Measurements from ENCODE around the gene CCNL2. TPM values are rescaled to one million over a fixed set of nuclear protein-coding genes. Genes with fewer than 3 reads are reported as not detected.

The CCNL2 gene
- total and polyA plus RNA-seq, 2 of the 13 experiments (the other 11 are each of a cell fraction or from before 2014, with no cell fraction given): 105 to 340 TPM

DNA sequence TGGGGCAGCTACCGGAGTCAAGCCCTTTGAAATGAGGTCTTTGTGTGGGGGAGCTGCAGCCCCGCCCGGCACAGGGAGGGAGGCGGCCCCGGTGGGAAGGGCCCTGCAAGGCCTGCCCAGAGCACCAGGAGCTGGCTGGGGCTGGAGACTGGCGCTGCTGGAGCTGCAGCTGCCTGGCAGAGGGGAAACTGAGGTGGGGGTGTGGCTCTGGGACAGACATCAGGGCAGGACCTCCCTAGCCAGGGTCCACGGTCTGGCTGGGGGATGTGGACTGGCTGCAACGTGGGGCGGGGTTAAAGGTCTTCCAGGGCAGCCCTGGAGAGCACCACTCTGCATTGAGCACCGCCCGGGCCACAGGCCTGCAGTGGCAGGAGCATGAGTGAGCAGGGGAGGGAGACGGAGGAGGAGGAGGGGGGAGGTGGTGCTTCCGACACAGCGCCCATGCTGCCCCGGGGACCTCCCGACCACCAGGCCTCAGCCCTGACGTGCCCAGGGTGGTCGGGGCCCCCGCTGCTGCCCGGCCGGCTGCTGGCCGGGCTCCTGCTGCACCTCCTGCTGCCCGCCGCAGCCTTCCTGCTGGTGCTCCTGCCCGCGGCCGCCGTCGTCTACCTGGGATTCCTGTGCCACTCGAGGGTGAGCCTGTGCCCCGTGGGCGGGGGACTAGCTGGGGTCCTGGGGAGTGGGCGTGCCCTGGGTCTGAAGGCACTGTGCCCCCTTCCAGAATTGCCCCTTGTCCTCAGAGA is 26.8 kb upstream of the CCNL2 start (continued):
- no peak for TF ChIP-seq ZNF24 (IDR thresholded peaks at IDR 0.05)
- no peak for TF ChIP-seq NKX3-1 (CRISPR knock-in tag; IDR thresholded peaks at IDR 0.05)
- TF ChIP-seq STAG1 (CRISPR knock-in tag; IDR thresholded peaks at IDR 0.05): no peak
- TF ChIP-seq PHF20 (CRISPR knock-in tag; IDR thresholded peaks at IDR 0.05): peak; percentile 47; the same call in 1 of the 2 replicates
- TF ChIP-seq ZBTB26 (CRISPR knock-in tag; IDR thresholded peaks at IDR 0.05; ENCODE audit: borderline replicate concordance): no peak
- no peak for TF ChIP-seq ZNF484 (CRISPR knock-in tag; IDR thresholded peaks at IDR 0.05; ENCODE audit: borderline replicate concordance, low read depth)
- no peak for TF ChIP-seq ZNF644 (CRISPR knock-in tag; IDR thresholded peaks at IDR 0.05; ENCODE audit: low read depth)
- 0 out of 2 replicates have a peak, but pooled peaks have one; percentile 43 for TF ChIP-seq ZNF546 (CRISPR knock-in tag; conservative IDR thresholded peaks at IDR 0.05)
- TF ChIP-seq ZNF431 (CRISPR knock-in tag; IDR thresholded peaks at IDR 0.05; ENCODE audit: borderline replicate concordance, low read depth): no peak
- TF ChIP-seq ZFAT (CRISPR knock-in tag; conservative IDR thresholded peaks at IDR 0.05): no peak
- no peak for TF ChIP-seq IKZF4 (CRISPR knock-in tag; IDR thresholded peaks at IDR 0.05; ENCODE audit: borderline replicate concordance, low read depth, not compliant biosample characterization)
- no peak for TF ChIP-seq ZNF646 (CRISPR knock-in tag; IDR thresholded peaks at IDR 0.05)
- TF ChIP-seq ARHGAP35 (CRISPR knock-in tag; IDR thresholded peaks at IDR 0.05; ENCODE audit: borderline replicate concordance): no peak
- no peak for TF ChIP-seq ZNF275 (CRISPR knock-in tag; IDR thresholded peaks at IDR 0.05; ENCODE audit: borderline replicate concordance)
- no peak for TF ChIP-seq FOSL1 (CRISPR knock-in tag; IDR thresholded peaks at IDR 0.05; ENCODE audit: borderline replicate concordance)
- TF ChIP-seq PTBP1 (IDR thresholded peaks at IDR 0.05; ENCODE audit: low read depth, low read length, poor library complexity, severe bottlenecking): no peak
- no peak for TF ChIP-seq TFDP2 (CRISPR knock-in tag; IDR thresholded peaks at IDR 0.05)
- no peak for TF ChIP-seq ZNF782 (CRISPR knock-in tag; IDR thresholded peaks at IDR 0.05; ENCODE audit: borderline replicate concordance)
- no peak for TF ChIP-seq ZSCAN20 (CRISPR knock-in tag; IDR thresholded peaks at IDR 0.05; ENCODE audit: borderline replicate concordance)
